ENCODE data around the gene PCIF1. TPM values are rescaled to one million over a fixed set of nuclear protein-coding genes. Genes with fewer than 3 reads are reported as not detected.

PCIF1 gene
- total and polyA plus RNA-seq, 12 donors: 12.6 to 47.1 (median 36.7) TPM

DNA sequence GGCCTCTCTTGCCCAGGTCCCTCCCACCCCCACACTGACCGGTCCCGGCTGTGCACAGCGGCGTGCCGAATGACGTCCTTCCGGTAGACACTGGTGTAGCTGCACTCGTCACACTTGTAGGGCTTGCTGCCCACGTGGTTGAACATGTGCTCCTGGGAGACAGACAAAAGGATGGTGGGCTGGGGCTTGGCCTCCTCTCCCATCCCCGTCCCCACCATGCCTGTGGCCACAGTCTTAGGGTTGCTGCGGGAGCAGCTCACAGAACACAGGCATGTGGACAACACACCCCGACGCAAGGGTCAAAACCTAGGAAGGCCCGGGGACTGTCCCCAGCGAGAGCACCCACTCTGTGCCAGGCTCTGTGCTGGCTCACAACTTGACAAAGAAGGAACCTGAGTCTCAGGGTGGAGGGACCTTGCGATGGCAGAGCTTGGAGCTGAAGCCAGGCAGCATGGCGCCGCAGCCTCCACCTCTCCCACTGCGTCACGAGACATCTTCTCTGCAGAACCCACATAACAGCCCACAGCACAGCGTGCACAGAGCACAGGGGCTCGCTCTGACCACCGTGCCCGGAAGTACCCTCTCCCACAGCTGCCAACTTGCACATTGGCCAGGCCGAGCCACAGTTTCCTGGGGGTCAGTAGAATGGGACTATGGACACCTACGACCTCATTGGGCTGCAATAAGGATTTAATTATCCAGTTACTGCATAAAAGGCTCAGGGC is 27.7 kb downstream of the PCIF1 start:
- DNase-seq: peak in 5 of 7 donors; percentile 8 to 51 (median 17)
- Histone ChIP-seq H3K4me1 (replicated peaks in 1 of 2) (no peaks in the 10 kb centered on the region), H3K27me3 (no peaks in the 10 kb centered on the region), H3K4me3 (no peak overlapping the region), H3K36me3 (replicated peaks in 1 of 2) (peaks cover 0 to 99% of the 10 kb centered on the region in 2 donors), H3K27ac (no peak overlapping the region), H3K9me3 (replicated peaks in 1 of 3) (no peaks in the 10 kb centered on the region)
- TF ChIP-seq POLR2A (IDR thresholded peaks at IDR 0.05) (no peak), CTCF (IDR thresholded peaks at IDR 0.05) (no peak)
- intact Hi-C loops (cut with DNase I): loop anchor here (5.0 kb wide), 2 partner anchors 140 to 160 kb away; no protein-coding TSS in a partner anchor
- 89 to 96% (median 92%) methylated on average over 11 to 26 of the region's 26 CpGs for WGBS, 4 donors

DNA sequence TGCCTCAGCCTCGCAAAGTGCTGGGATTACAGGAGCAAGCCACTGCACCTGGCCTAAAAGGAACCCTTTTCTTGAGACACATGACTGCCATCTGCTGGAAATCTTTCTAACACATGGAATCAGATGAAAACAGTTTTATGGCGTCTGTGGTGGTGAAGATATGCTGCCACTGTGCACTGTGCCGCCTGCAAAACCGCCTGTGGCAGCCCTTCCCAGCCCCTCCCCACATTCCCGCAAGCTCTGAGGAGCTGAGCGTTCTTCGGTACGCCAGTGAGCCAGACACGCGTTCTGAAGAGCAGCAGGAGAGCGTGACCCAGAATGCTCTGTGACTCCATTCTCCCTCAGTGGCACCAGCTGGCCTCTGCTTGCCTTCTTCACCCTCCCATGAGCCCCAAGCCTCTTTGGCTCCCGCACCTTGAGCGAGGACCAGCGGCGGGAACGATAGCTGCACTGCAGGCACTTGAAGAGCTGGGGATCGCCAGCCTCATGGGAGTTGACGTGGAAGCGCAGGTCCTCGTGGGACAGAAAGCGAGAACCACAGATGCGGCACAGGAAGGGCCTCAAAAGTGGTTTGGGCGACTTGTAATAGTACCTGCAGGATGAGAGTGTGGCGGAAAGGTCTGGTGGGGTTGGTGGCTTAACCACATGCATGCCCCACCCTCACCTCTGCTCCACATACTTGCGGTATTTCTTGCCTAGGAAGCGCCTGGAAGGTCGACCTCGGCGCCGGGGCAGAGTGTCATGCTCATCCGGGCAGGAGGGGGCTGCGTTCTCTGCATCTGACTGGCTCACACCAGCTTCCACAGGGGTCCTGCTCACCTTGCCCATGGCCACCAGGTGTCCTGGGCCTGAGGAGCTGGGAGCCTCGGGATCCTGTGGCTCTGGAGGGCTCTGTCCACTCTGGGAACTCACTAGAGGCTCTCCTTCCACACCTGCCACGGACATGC is 28.8 kb downstream of the PCIF1 start:
- DNase-seq: peak in 5 of 7 donors; percentile 16 to 54 (median 27)
- Histone ChIP-seq H3K27me3 (no peaks in the 10 kb centered on the region), H3K36me3 (replicated peaks in 1 of 2) (peaks cover 0 to 99% of the 10 kb centered on the region in 2 donors), H3K4me1 (replicated peaks in 1 of 2) (no peaks in the 10 kb centered on the region), H3K4me3 (no peak overlapping the region), H3K9me3 (replicated peaks in 1 of 3) (no peaks in the 10 kb centered on the region), H3K27ac (no peak overlapping the region)
- intact Hi-C loops (cut with DNase I): loop anchor here (5.0 kb wide), 2 partner anchors 141 to 161 kb away; no protein-coding TSS in a partner anchor
- peak; percentile 11 to 59 (median 52) for TF ChIP-seq CTCF (IDR thresholded peaks at IDR 0.05)
- TF ChIP-seq POLR2A (IDR thresholded peaks at IDR 0.05): no peak
- WGBS, 4 donors: 80 to 88% (median 82%) methylated on average over 18 to 34 of the region's 34 CpGs

- TF ChIP-seq POLR2A (IDR thresholded peaks at IDR 0.05) (no peak), CTCF (IDR thresholded peaks at IDR 0.05) (no peak)
- intact Hi-C loops (cut with DNase I): loop anchor here (5.0 kb wide), 2 partner anchors 142 to 162 kb away; no protein-coding TSS in a partner anchor
- peak in 3 of 7 donors; percentile 10 to 22 (median 16) for DNase-seq
These were observed 29.5 kb downstream of the PCIF1 start for GRCh38 chr20:45964006-45964400.

More at GRCh38 chr20:45964006-45964400, 29.5 kb downstream of the PCIF1 start:
- Histone ChIP-seq H3K4me1 (replicated peaks in 1 of 2) (peaks cover 0 to 3% of the 10 kb centered on the region in 2 donors), H3K9me3 (replicated peaks in 1 of 3) (no peaks in the 10 kb centered on the region), H3K27me3 (no peaks in the 10 kb centered on the region), H3K4me3 (no peak overlapping the region), H3K36me3 (replicated peaks in 1 of 2) (peaks cover 0 to 99% of the 10 kb centered on the region in 2 donors), H3K27ac (no peak overlapping the region)
- 87 to 89% (median 88%) methylated on average over 3 to 9 of the region's 9 CpGs for WGBS, 4 donors
